ENCODE results near the gene OR6M1.

The OR6M1 gene

GRCh38 chr11:123838199-123838598 is 32.0 kb upstream of the OR6M1 start:
- Histone ChIP-seq H3K4me1 (ENCODE audit: insufficient read depth, insufficient read length) (no peaks in the 10 kb centered on the region), H3K27me3 (ENCODE audit: insufficient read depth, insufficient read length) (no peaks in the 10 kb centered on the region), H3K4me3 (ENCODE audit: insufficient read length, low read depth) (no peak overlapping the region), H3K9me3 (ENCODE audit: insufficient read depth, low read length) (no peaks in the 10 kb centered on the region), H3K9ac (ENCODE audit: insufficient read length, low read depth) (no peak overlapping the region), H3K36me3 (ENCODE audit: insufficient read depth, insufficient read length, low read length) (no peaks in the 10 kb centered on the region)
- no peak for DNase-seq (ENCODE audit: low read depth, low spot score)
- TF ChIP-seq YY1 (IDR thresholded peaks at IDR 0.05; ENCODE audit: insufficient read depth, insufficient read length), result no peak
- no peak for TF ChIP-seq ZNF274 (IDR thresholded peaks at IDR 0.05; ENCODE audit: low read depth, low read length)
- no peak for TF ChIP-seq SUZ12 (IDR thresholded peaks at IDR 0.05; ENCODE audit: extremely low read depth, insufficient read depth, insufficient read length)

- DNase-seq (ENCODE audit: low read depth, low spot score), result no peak
- Histone ChIP-seq H3K9me3 (ENCODE audit: insufficient read depth, low read length) (no peaks in the 10 kb centered on the region), H3K4me3 (ENCODE audit: insufficient read length, low read depth) (no peak overlapping the region), H3K27me3 (ENCODE audit: insufficient read depth, insufficient read length) (no peaks in the 10 kb centered on the region), H3K36me3 (ENCODE audit: insufficient read depth, insufficient read length, low read length) (no peaks in the 10 kb centered on the region), H3K4me1 (ENCODE audit: insufficient read depth, insufficient read length) (no peaks in the 10 kb centered on the region), H3K9ac (ENCODE audit: insufficient read length, low read depth) (no peak overlapping the region)
- no peak for TF ChIP-seq ZNF274 (IDR thresholded peaks at IDR 0.05; ENCODE audit: low read depth, low read length)
- TF ChIP-seq SUZ12 (IDR thresholded peaks at IDR 0.05; ENCODE audit: extremely low read depth, insufficient read depth, insufficient read length), result no peak
- no peak for TF ChIP-seq YY1 (IDR thresholded peaks at IDR 0.05; ENCODE audit: insufficient read depth, insufficient read length)
Observed at GRCh38 chr11:123833095-123833494, 26.9 kb upstream of the OR6M1 start.

GRCh38 chr11:123829745-123830144 is 23.6 kb upstream of the OR6M1 start:
- H3K4me1 ChIP-seq (ENCODE audit: insufficient read depth, insufficient read length), result no peaks in the 10 kb centered on the region
- H3K4me3 ChIP-seq (ENCODE audit: insufficient read length, low read depth), result no peak overlapping the region
- no peaks in the 10 kb centered on the region for H3K27me3 ChIP-seq (ENCODE audit: insufficient read depth, insufficient read length)
- no peaks in the 10 kb centered on the region for H3K9me3 ChIP-seq (ENCODE audit: insufficient read depth, low read length)
- no peak for DNase-seq (ENCODE audit: low read depth, low spot score)
- TF ChIP-seq YY1 (IDR thresholded peaks at IDR 0.05; ENCODE audit: insufficient read depth, insufficient read length), result no peak
- H3K36me3 ChIP-seq (ENCODE audit: insufficient read depth, insufficient read length, low read length), result no peaks in the 10 kb centered on the region
- no peak overlapping the region for H3K9ac ChIP-seq (ENCODE audit: insufficient read length, low read depth)

GRCh38 chr11:123822599-123822998 is 16.4 kb upstream of the OR6M1 start:
- Histone ChIP-seq H3K9ac (ENCODE audit: insufficient read length, low read depth) (no peak overlapping the region), H3K27me3 (ENCODE audit: insufficient read depth, insufficient read length) (no peaks in the 10 kb centered on the region), H3K4me1 (ENCODE audit: insufficient read depth, insufficient read length) (no peaks in the 10 kb centered on the region), H3K36me3 (ENCODE audit: insufficient read depth, insufficient read length, low read length) (no peaks in the 10 kb centered on the region), H3K4me3 (ENCODE audit: insufficient read length, low read depth) (no peak overlapping the region), H3K9me3 (ENCODE audit: insufficient read depth, low read length) (no peaks in the 10 kb centered on the region)
- DNase-seq (ENCODE audit: low read depth, low spot score), result no peak
- TF ChIP-seq ZNF274 (IDR thresholded peaks at IDR 0.05; ENCODE audit: low read depth, low read length) (no peak), YY1 (IDR thresholded peaks at IDR 0.05; ENCODE audit: insufficient read depth, insufficient read length) (no peak), SUZ12 (IDR thresholded peaks at IDR 0.05; ENCODE audit: extremely low read depth, insufficient read depth, insufficient read length) (no peak)

GRCh38 chr11:123822032-123822431 is 15.9 kb upstream of the OR6M1 start:
- Histone ChIP-seq H3K9ac (ENCODE audit: insufficient read length, low read depth) (no peak overlapping the region), H3K36me3 (ENCODE audit: insufficient read depth, insufficient read length, low read length) (no peaks in the 10 kb centered on the region), H3K27me3 (ENCODE audit: insufficient read depth, insufficient read length) (no peaks in the 10 kb centered on the region), H3K4me1 (ENCODE audit: insufficient read depth, insufficient read length) (no peaks in the 10 kb centered on the region), H3K4me3 (ENCODE audit: insufficient read length, low read depth) (no peak overlapping the region), H3K9me3 (ENCODE audit: insufficient read depth, low read length) (no peaks in the 10 kb centered on the region)
- DNase-seq (ENCODE audit: low read depth, low spot score), result no peak
- TF ChIP-seq YY1 (IDR thresholded peaks at IDR 0.05; ENCODE audit: insufficient read depth, insufficient read length) (no peak), SUZ12 (IDR thresholded peaks at IDR 0.05; ENCODE audit: extremely low read depth, insufficient read depth, insufficient read length) (no peak)

- DNase-seq (ENCODE audit: low read depth, low spot score), result no peak
- Histone ChIP-seq H3K27me3 (ENCODE audit: insufficient read depth, insufficient read length) (no peaks in the 10 kb centered on the region), H3K9me3 (ENCODE audit: insufficient read depth, low read length) (no peaks in the 10 kb centered on the region), H3K9ac (ENCODE audit: insufficient read length, low read depth) (no peak overlapping the region), H3K4me3 (ENCODE audit: insufficient read length, low read depth) (no peak overlapping the region), H3K4me1 (ENCODE audit: insufficient read depth, insufficient read length) (no peaks in the 10 kb centered on the region), H3K36me3 (ENCODE audit: insufficient read depth, insufficient read length, low read length) (no peaks in the 10 kb centered on the region)
- no peak for TF ChIP-seq ZNF274 (IDR thresholded peaks at IDR 0.05; ENCODE audit: low read depth, low read length)
- TF ChIP-seq SUZ12 (IDR thresholded peaks at IDR 0.05; ENCODE audit: extremely low read depth, insufficient read depth, insufficient read length), result no peak
- no peak for TF ChIP-seq YY1 (IDR thresholded peaks at IDR 0.05; ENCODE audit: insufficient read depth, insufficient read length)
Observed at GRCh38 chr11:123815122-123815521, 9.0 kb upstream of the OR6M1 start.

- Histone ChIP-seq H3K27me3 (ENCODE audit: insufficient read depth, insufficient read length) (no peaks in the 10 kb centered on the region), H3K4me3 (ENCODE audit: insufficient read length, low read depth) (no peak overlapping the region), H3K9me3 (ENCODE audit: insufficient read depth, low read length) (no peaks in the 10 kb centered on the region), H3K9ac (ENCODE audit: insufficient read length, low read depth) (no peak overlapping the region), H3K4me1 (ENCODE audit: insufficient read depth, insufficient read length) (no peaks in the 10 kb centered on the region), H3K36me3 (ENCODE audit: insufficient read depth, insufficient read length, low read length) (no peaks in the 10 kb centered on the region)
- TF ChIP-seq ZNF274 (IDR thresholded peaks at IDR 0.05; ENCODE audit: low read depth, low read length) (no peak), SUZ12 (IDR thresholded peaks at IDR 0.05; ENCODE audit: extremely low read depth, insufficient read depth, insufficient read length) (no peak), YY1 (IDR thresholded peaks at IDR 0.05; ENCODE audit: insufficient read depth, insufficient read length) (no peak)
- no peak for DNase-seq (ENCODE audit: low read depth, low spot score)
Observed at GRCh38 chr11:123801765-123802164, 4.4 kb downstream of the OR6M1 start.

- no peak for TF ChIP-seq YY1 (IDR thresholded peaks at IDR 0.05; ENCODE audit: insufficient read depth, insufficient read length)
- TF ChIP-seq ZNF274 (IDR thresholded peaks at IDR 0.05; ENCODE audit: low read depth, low read length), result no peak
- no peak for TF ChIP-seq SUZ12 (IDR thresholded peaks at IDR 0.05; ENCODE audit: extremely low read depth, insufficient read depth, insufficient read length)
- no peak overlapping the region for H3K9ac ChIP-seq (ENCODE audit: insufficient read length, low read depth)
- H3K36me3 ChIP-seq (ENCODE audit: insufficient read depth, insufficient read length, low read length), result no peaks in the 10 kb centered on the region
- DNase-seq (ENCODE audit: low read depth, low spot score), result no peak
- H3K4me3 ChIP-seq (ENCODE audit: insufficient read length, low read depth), result no peak overlapping the region
- no peaks in the 10 kb centered on the region for H3K4me1 ChIP-seq (ENCODE audit: insufficient read depth, insufficient read length)
- no peaks in the 10 kb centered on the region for H3K27me3 ChIP-seq (ENCODE audit: insufficient read depth, insufficient read length)
- no peaks in the 10 kb centered on the region for H3K9me3 ChIP-seq (ENCODE audit: insufficient read depth, low read length)
Observed at GRCh38 chr11:123800036-123800435, 6.1 kb downstream of the OR6M1 start.

Measured in NT2/D1 (cell line).